ENCODE data around the gene BMAL2. TPM values are rescaled to one million over a fixed set of nuclear protein-coding genes. Genes with fewer than 3 reads are reported as not detected.

Gene BMAL2
- total and polyA plus RNA-seq, 2 experiments from 2014 or later: 5.5 to 18.2 TPM

DNA sequence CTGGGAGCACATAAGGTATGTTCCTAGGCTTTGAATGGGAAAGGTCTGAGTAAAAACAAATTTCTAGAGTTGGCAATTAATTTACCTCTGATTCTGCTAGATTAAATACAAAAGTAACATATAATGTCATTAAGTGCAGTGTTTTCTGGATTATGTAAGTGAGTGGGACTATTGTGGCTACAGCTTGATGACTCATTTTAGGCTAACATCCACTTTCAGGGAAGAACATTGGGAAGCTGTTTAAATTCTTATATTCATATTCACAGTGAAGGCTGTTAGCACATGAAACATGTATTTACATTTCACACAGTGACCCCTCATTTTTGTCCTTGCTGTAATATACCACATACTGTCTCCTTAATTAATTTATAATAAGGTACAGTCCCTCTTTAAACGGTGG, 13.2 kb upstream of the BMAL2 start (continued):
- TF ChIP-seq ZNF114 (CRISPR knock-in tag; IDR thresholded peaks at IDR 0.05) (no peak), STAT1 (IDR thresholded peaks at IDR 0.05; ENCODE audit: unreplicated experiment) (no peak), POLR2AphosphoS5 (IDR thresholded peaks at IDR 0.05; ENCODE audit: low read depth) (no peak), NANOG (IDR thresholded peaks at IDR 0.05; ENCODE audit: borderline replicate concordance) (no peak), ZNF331 (CRISPR knock-in tag; IDR thresholded peaks at IDR 0.05; ENCODE audit: low read depth) (no peak), EZH2 (IDR thresholded peaks at IDR 0.05; ENCODE audit: low read depth, unreplicated experiment) (no peak)

DNA sequence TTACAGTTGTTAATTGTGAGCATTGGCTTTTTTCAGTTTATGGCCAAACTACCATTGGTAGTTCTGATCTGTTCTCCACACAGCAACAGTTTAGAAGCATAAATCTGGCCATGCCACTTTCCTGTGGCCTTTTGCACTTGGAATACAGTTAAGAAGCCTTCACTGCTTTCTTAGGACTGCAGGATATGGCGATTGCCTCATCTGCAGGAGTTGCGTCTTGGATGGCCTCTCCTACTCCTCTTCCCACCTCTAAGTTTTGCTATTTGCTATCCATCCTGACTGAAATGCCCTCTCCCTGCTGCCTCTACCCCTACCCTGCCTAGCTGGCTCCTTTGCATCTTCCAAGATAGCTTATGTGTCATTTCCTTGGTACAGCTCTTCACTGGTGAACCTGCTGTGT, 12.8 kb upstream of the BMAL2 start:
- H3K4me2 ChIP-seq: 0 out of 2 replicates have a peak overlapping the region, but pooled peaks have one; percentile 5
- H4K20me1 ChIP-seq (replicated peaks; ENCODE audit: insufficient read depth): no peaks in the 10 kb centered on the region; the same call in 1 of the 2 replicates
- no peak overlapping the region for H3K4me3 ChIP-seq
- no peak overlapping the region for H2AFZ ChIP-seq
- H3K9me2 ChIP-seq (ENCODE audit: insufficient read depth): no peaks in the 10 kb centered on the region
- H3F3A ChIP-seq (replicated peaks; ENCODE audit: low read depth): no peaks in the 10 kb centered on the region
- H3K27me3 ChIP-seq (ENCODE audit: insufficient read depth): no peaks in the 10 kb centered on the region
- peaks cover 24% of the 10 kb centered on the region for H3K4me1 ChIP-seq (ENCODE audit: insufficient read depth)
- no peaks in the 10 kb centered on the region for H3K79me2 ChIP-seq (replicated peaks; ENCODE audit: insufficient read depth)
- Mint-ChIP-seq H3K9me3 (no peaks in the 10 kb centered on the region), H3K27ac (peak overlapping the region; percentile 52; the same call in 1 of the 2 replicates), H3K27me3 (ENCODE audit: insufficient read depth, low read depth, poor library complexity) (no peaks in the 10 kb centered on the region), H3K36me3 (ENCODE audit: low read depth) (peaks cover 27% of the 10 kb centered on the region), H3K4me1 (peaks cover 9% of the 10 kb centered on the region), H3K4me3 (no peak overlapping the region)
- TF ChIP-seq CREB1 (CRISPR knock-in tag; IDR thresholded peaks at IDR 0.05; ENCODE audit: low read depth) (no peak), STAT1 (IDR thresholded peaks at IDR 0.05; ENCODE audit: unreplicated experiment) (no peak), EZH2phosphoT487 (IDR thresholded peaks at IDR 0.05; ENCODE audit: unreplicated experiment) (no peak), ZNF331 (CRISPR knock-in tag; IDR thresholded peaks at IDR 0.05; ENCODE audit: low read depth) (no peak), EZH2 (IDR thresholded peaks at IDR 0.05; ENCODE audit: low read depth, unreplicated experiment) (no peak)
- peak; percentile 61 for ATAC-seq
- DNase-seq (ENCODE audit: low spot score): no peak
- H3K36me3 ChIP-seq (ENCODE audit: insufficient read depth): peaks cover 19% of the 10 kb centered on the region
- peak overlapping the region; percentile 3; the same call in 1 of the 2 replicates for H3K27ac ChIP-seq (ENCODE audit: low read depth)

DNA sequence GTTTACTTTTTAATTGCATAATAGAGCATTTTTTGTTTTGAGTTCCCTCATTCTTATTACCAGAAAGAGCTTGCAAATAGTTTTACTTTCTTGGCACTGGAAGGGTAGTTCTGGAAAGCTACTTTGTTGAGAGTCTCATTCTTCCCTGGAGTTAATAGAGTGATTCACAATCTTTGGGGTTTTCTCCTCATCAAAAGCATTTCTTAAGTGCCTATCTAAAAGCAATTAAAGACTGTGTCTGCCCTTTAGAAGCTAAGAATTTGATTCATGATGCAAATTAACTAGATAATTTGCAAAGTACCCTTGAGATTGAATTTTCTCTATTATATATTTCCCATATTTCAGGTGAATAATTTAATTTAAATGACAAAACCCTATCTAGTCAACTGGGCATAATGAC, 8.1 kb upstream of the BMAL2 start:
- TF ChIP-seq POLR2AphosphoS5 (IDR thresholded peaks at IDR 0.05; ENCODE audit: low read depth): no peak
- TF ChIP-seq ZNF114 (CRISPR knock-in tag; IDR thresholded peaks at IDR 0.05): no peak
- no peak for TF ChIP-seq NANOG (IDR thresholded peaks at IDR 0.05; ENCODE audit: borderline replicate concordance)
- TF ChIP-seq STAT1 (IDR thresholded peaks at IDR 0.05; ENCODE audit: unreplicated experiment): no peak
- no peak for TF ChIP-seq ZNF331 (CRISPR knock-in tag; IDR thresholded peaks at IDR 0.05; ENCODE audit: low read depth)
- TF ChIP-seq, protein P1, sequence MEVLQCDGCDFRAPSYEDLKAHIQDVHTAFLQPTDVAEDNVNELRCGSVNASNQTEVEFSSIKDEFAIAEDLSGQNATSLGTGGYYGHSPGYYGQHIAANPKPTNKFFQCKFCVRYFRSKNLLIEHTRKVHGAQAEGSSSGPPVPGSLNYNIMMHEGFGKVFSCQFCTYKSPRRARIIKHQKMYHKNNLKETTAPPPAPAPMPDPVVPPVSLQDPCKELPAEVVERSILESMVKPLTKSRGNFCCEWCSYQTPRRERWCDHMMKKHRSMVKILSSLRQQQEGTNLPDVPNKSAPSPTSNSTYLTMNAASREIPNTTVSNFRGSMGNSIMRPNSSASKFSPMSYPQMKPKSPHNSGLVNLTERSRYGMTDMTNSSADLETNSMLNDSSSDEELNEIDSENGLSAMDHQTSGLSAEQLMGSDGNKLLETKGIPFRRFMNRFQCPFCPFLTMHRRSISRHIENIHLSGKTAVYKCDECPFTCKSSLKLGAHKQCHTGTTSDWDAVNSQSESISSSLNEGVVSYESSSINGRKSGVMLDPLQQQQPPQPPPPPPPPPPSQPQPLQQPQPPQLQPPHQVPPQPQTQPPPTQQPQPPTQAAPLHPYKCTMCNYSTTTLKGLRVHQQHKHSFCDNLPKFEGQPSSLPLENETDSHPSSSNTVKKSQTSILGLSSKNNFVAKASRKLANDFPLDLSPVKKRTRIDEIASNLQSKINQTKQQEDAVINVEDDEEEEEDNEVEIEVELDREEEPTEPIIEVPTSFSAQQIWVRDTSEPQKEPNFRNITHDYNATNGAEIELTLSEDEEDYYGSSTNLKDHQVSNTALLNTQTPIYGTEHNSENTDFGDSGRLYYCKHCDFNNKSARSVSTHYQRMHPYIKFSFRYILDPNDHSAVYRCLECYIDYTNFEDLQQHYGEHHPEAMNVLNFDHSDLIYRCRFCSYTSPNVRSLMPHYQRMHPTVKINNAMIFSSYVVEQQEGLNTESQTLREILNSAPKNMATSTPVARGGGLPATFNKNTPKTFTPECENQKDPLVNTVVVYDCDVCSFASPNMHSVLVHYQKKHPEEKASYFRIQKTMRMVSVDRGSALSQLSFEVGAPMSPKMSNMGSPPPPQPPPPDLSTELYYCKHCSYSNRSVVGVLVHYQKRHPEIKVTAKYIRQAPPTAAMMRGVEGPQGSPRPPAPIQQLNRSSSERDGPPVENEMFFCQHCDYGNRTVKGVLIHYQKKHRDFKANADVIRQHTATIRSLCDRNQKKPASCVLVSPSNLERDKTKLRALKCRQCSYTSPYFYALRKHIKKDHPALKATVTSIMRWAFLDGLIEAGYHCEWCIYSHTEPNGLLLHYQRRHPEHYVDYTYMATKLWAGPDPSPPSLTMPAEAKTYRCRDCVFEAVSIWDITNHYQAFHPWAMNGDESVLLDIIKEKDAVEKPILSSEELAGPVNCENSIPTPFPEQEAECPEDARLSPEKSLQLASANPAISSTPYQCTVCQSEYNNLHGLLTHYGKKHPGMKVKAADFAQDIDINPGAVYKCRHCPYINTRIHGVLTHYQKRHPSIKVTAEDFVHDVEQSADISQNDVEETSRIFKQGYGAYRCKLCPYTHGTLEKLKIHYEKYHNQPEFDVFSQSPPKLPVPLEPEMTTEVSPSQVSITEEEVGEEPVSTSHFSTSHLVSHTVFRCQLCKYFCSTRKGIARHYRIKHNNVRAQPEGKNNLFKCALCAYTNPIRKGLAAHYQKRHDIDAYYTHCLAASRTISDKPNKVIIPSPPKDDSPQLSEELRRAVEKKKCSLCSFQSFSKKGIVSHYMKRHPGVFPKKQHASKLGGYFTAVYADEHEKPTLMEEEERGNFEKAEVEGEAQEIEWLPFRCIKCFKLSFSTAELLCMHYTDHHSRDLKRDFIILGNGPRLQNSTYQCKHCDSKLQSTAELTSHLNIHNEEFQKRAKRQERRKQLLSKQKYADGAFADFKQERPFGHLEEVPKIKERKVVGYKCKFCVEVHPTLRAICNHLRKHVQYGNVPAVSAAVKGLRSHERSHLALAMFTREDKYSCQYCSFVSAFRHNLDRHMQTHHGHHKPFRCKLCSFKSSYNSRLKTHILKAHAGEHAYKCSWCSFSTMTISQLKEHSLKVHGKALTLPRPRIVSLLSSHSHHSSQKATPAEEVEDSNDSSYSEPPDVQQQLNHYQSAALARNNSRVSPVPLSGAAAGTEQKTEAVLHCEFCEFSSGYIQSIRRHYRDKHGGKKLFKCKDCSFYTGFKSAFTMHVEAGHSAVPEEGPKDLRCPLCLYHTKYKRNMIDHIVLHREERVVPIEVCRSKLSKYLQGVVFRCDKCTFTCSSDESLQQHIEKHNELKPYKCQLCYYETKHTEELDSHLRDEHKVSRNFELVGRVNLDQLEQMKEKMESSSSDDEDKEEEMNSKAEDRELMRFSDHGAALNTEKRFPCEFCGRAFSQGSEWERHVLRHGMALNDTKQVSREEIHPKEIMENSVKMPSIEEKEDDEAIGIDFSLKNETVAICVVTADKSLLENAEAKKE (CRISPR knock-in tag; IDR thresholded peaks at IDR 0.05): no peak
- TF ChIP-seq, protein P2, sequence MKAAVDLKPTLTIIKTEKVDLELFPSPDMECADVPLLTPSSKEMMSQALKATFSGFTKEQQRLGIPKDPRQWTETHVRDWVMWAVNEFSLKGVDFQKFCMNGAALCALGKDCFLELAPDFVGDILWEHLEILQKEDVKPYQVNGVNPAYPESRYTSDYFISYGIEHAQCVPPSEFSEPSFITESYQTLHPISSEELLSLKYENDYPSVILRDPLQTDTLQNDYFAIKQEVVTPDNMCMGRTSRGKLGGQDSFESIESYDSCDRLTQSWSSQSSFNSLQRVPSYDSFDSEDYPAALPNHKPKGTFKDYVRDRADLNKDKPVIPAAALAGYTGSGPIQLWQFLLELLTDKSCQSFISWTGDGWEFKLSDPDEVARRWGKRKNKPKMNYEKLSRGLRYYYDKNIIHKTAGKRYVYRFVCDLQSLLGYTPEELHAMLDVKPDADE (IDR thresholded peaks at IDR 0.05): no peak
- TF ChIP-seq EZH2phosphoT487 (IDR thresholded peaks at IDR 0.05; ENCODE audit: unreplicated experiment): no peak
- TF ChIP-seq EZH2 (IDR thresholded peaks at IDR 0.05; ENCODE audit: low read depth, unreplicated experiment): no peak
- no peak overlapping the region for H3K4me3 Mint-ChIP-seq

More for the DNA sequence above, 8.1 kb upstream of the BMAL2 start:
- Histone ChIP-seq H3K4me3 (no peak overlapping the region), H2AFZ (no peak overlapping the region), H3K27ac (ENCODE audit: low read depth) (no peak overlapping the region), H3K36me3 (ENCODE audit: insufficient read depth) (peaks cover 12% of the 10 kb centered on the region; the same call in 1 of the 2 replicates), H3F3A (replicated peaks; ENCODE audit: low read depth) (no peaks in the 10 kb centered on the region), H3K9me2 (ENCODE audit: insufficient read depth) (no peaks in the 10 kb centered on the region), H4K20me1 (replicated peaks; ENCODE audit: insufficient read depth) (no peaks in the 10 kb centered on the region; the same call in 1 of the 2 replicates), H3K27me3 (ENCODE audit: insufficient read depth) (no peaks in the 10 kb centered on the region), H3K79me2 (replicated peaks; ENCODE audit: insufficient read depth) (no peaks in the 10 kb centered on the region), H3K4me1 (ENCODE audit: insufficient read depth) (peaks cover 13% of the 10 kb centered on the region; the same call in 1 of the 2 replicates), H3K4me2 (no peak overlapping the region)
- DNase-seq (ENCODE audit: low spot score) (no peak), ATAC-seq (no peak)
- Mint-ChIP-seq H3K9me3 (no peaks in the 10 kb centered on the region), H3K27me3 (ENCODE audit: insufficient read depth, low read depth, poor library complexity) (no peaks in the 10 kb centered on the region), H3K27ac (no peak overlapping the region), H3K4me1 (peaks cover 5% of the 10 kb centered on the region), H3K36me3 (ENCODE audit: low read depth) (peaks cover 8% of the 10 kb centered on the region; the same call in 2 of the 3 replicates)
